Measurements from ENCODE around the gene TMC1. TPM values are rescaled to one million over a fixed set of nuclear protein-coding genes. Genes with fewer than 3 reads are reported as not detected.

Gene TMC1
- total RNA-seq, 1 experiment from 2014 or later: not detected

GRCh38 chr9:72597181-72597517, 75.7 kb downstream of the TMC1 start:
- DNase-seq (ENCODE audit: low spot score): peak; percentile 88
- in situ Hi-C loops (cut with HindIII; ENCODE audit: low sequenced_read_pairs): no loop called here

GRCh38 chr9:72597601-72598000, 76.2 kb downstream of the TMC1 start:
- DNase-seq (ENCODE audit: low spot score): no peak
- in situ Hi-C loops (cut with HindIII; ENCODE audit: low sequenced_read_pairs): no loop called here

GRCh38 chr9:72598639-72599038, 77.2 kb downstream of the TMC1 start:
- in situ Hi-C loops (cut with HindIII; ENCODE audit: low sequenced_read_pairs): no loop called here
- DNase-seq (ENCODE audit: low spot score): no peak

GRCh38 chr9:72599874-72600534, 78.6 kb downstream of the TMC1 start:
- no peak for DNase-seq (ENCODE audit: low spot score)
- in situ Hi-C loops (cut with HindIII; ENCODE audit: low sequenced_read_pairs): no loop called here

- in situ Hi-C loops (cut with HindIII; ENCODE audit: low sequenced_read_pairs): no loop called here
- DNase-seq (ENCODE audit: low spot score): no peak
Observed at GRCh38 chr9:72600671-72601070, 79.3 kb downstream of the TMC1 start.

- DNase-seq (ENCODE audit: low spot score): no peak
- in situ Hi-C loops (cut with HindIII; ENCODE audit: low sequenced_read_pairs): no loop called here
Observed at GRCh38 chr9:72601615-72602014, 80.2 kb downstream of the TMC1 start.

- in situ Hi-C loops (cut with HindIII; ENCODE audit: low sequenced_read_pairs): no loop called here
- no peak for DNase-seq (ENCODE audit: low spot score)
Observed at GRCh38 chr9:72612449-72612848, 91.0 kb downstream of the TMC1 start.

- in situ Hi-C loops (cut with HindIII; ENCODE audit: low sequenced_read_pairs): no loop called here
Observed at GRCh38 chr9:72614067-72614466, 92.7 kb downstream of the TMC1 start.

GRCh38 chr9:72615931-72616330, 94.5 kb downstream of the TMC1 start:
- in situ Hi-C loops (cut with HindIII; ENCODE audit: low sequenced_read_pairs): no loop called here

More at GRCh38 chr9:72614067-72614466, 92.7 kb downstream of the TMC1 start:
- no peak for DNase-seq (ENCODE audit: low spot score)

GRCh38 chr9:72618811-72619210, 97.4 kb downstream of the TMC1 start:
- in situ Hi-C loops (cut with HindIII; ENCODE audit: low sequenced_read_pairs): no loop called here
- DNase-seq (ENCODE audit: low spot score): peak; percentile 23

More at GRCh38 chr9:72615931-72616330, 94.5 kb downstream of the TMC1 start:
- DNase-seq (ENCODE audit: low spot score): no peak

GRCh38 chr9:72622186-72622585, 100.8 kb downstream of the TMC1 start:
- DNase-seq (ENCODE audit: low spot score): no peak
- in situ Hi-C loops (cut with HindIII; ENCODE audit: low sequenced_read_pairs): no loop called here

- in situ Hi-C loops (cut with HindIII; ENCODE audit: low sequenced_read_pairs): no loop called here
- DNase-seq (ENCODE audit: low spot score): no peak
Observed at GRCh38 chr9:72623156-72623555, 101.7 kb downstream of the TMC1 start.

- in situ Hi-C loops (cut with HindIII; ENCODE audit: low sequenced_read_pairs): no loop called here
- DNase-seq (ENCODE audit: low spot score): no peak
Observed at GRCh38 chr9:72627147-72627546, 105.7 kb downstream of the TMC1 start.

GRCh38 chr9:72627956-72628540, 106.6 kb downstream of the TMC1 start:
- in situ Hi-C loops (cut with HindIII; ENCODE audit: low sequenced_read_pairs): no loop called here
- no peak for DNase-seq (ENCODE audit: low spot score)

GRCh38 chr9:72633966-72634365, 112.6 kb downstream of the TMC1 start:
- DNase-seq (ENCODE audit: low spot score): no peak
- in situ Hi-C loops (cut with HindIII; ENCODE audit: low sequenced_read_pairs): no loop called here

- in situ Hi-C loops (cut with HindIII; ENCODE audit: low sequenced_read_pairs): no loop called here
- no peak for DNase-seq (ENCODE audit: low spot score)
Observed at GRCh38 chr9:72635197-72635596, 113.8 kb downstream of the TMC1 start.

- DNase-seq (ENCODE audit: low spot score): no peak
- in situ Hi-C loops (cut with HindIII; ENCODE audit: low sequenced_read_pairs): no loop called here
Observed at GRCh38 chr9:72636621-72637020, 115.2 kb downstream of the TMC1 start.

GRCh38 chr9:72643651-72644050, 122.2 kb downstream of the TMC1 start:
- DNase-seq (ENCODE audit: low spot score): no peak
- in situ Hi-C loops (cut with HindIII; ENCODE audit: low sequenced_read_pairs): no loop called here

GRCh38 chr9:72646061-72646460, 124.7 kb downstream of the TMC1 start:
- in situ Hi-C loops (cut with HindIII; ENCODE audit: low sequenced_read_pairs): no loop called here

GRCh38 chr9:72648324-72649126, 127.1 kb downstream of the TMC1 start:
- no peak for DNase-seq (ENCODE audit: low spot score)
- in situ Hi-C loops (cut with HindIII; ENCODE audit: low sequenced_read_pairs): no loop called here

More at GRCh38 chr9:72646061-72646460, 124.7 kb downstream of the TMC1 start:
- no peak for DNase-seq (ENCODE audit: low spot score)

GRCh38 chr9:72649127-72649442, 127.7 kb downstream of the TMC1 start:
- no peak for DNase-seq (ENCODE audit: low spot score)
- in situ Hi-C loops (cut with HindIII; ENCODE audit: low sequenced_read_pairs): no loop called here

All from G401 (cell line).